ENCODE data around the gene DCXR. TPM values are rescaled to one million over a fixed set of nuclear protein-coding genes. Genes with fewer than 3 reads are reported as not detected.

DCXR gene
- total RNA-seq, 1 donor from 2014 or later, result 158 TPM

DNA sequence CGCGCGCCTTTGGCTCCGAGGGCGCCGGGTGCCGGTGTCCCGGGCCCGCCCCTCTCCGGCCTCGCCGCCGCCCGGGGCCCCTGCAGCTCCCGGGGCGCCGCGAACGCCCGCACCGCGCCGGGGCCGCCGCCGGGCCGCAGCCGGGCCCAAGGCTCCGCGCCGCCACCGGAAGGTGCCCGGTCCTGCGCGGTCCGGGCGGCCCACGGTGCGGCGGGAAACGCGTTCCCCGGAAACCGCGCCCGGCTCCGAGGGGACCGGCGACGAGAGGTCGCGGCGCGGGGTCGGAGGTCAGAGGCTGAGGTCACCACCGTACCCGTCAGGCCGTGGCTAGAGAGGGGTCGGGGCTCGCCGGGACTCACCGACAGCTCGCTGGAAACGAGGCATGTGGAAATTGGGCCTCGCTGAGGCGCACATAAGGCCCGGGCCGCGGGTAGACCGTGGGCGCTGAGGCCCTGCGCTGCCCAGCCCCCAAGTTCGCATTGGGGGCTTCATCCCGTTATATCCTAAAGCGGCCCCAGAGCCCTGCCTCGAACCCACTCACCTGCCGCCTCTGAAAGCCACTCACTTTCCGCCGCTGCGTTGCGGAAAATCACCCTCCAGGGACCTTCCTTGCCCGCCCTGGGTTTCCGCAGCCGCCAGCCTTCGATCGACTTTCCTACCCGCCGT is 28.3 kb upstream of the DCXR start, which contains the start of gene DUS1L:
TSS of gene DUS1L (minus strand) at position 167 of the 666 bp plus-strand sequence. CDS start 745 bp downstream, outside the sequence.
- no peak for DNase-seq (ENCODE audit: extremely low spot score, unreplicated experiment)
- H3K36me3 Mint-ChIP-seq, result no peaks in the 10 kb centered on the region
- peak within 1 kb of the TSS; percentile 70 for H3K27ac Mint-ChIP-seq
- H3K27me3 Mint-ChIP-seq, result no peaks in the 10 kb centered on the region
- no peaks in the 10 kb centered on the region for H3K4me1 Mint-ChIP-seq (ENCODE audit: unreplicated experiment)
- no peaks in the 10 kb centered on the region for H3K9me3 Mint-ChIP-seq
- H3K4me3 Mint-ChIP-seq, result peak within 1 kb of the TSS; percentile 88
- TF ChIP-seq, protein P1, sequence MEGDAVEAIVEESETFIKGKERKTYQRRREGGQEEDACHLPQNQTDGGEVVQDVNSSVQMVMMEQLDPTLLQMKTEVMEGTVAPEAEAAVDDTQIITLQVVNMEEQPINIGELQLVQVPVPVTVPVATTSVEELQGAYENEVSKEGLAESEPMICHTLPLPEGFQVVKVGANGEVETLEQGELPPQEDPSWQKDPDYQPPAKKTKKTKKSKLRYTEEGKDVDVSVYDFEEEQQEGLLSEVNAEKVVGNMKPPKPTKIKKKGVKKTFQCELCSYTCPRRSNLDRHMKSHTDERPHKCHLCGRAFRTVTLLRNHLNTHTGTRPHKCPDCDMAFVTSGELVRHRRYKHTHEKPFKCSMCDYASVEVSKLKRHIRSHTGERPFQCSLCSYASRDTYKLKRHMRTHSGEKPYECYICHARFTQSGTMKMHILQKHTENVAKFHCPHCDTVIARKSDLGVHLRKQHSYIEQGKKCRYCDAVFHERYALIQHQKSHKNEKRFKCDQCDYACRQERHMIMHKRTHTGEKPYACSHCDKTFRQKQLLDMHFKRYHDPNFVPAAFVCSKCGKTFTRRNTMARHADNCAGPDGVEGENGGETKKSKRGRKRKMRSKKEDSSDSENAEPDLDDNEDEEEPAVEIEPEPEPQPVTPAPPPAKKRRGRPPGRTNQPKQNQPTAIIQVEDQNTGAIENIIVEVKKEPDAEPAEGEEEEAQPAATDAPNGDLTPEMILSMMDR (conservative IDR thresholded peaks at IDR 0.05), result no peak

DNA sequence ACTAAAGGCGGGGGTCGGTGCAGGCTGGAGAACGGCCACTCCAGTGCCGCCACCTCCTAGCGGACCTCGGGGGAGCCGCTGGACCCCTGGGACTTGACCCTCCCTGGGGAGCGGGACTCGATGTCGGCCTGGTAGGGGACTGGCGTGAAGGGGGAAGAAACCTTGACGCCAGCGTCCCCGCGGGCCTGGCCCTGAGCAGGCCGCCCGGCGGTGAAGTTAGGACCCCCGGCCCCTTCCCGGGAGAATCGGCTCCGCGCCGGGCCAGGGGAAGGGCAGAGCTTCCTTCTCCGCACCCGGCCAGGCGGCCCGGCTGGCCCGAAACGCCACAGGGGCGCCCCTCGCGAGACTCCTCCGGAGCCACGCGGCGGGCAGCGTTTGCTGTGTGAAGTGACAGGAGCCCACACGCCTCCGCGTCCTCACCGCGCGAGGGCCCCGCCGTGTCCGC is 27.7 kb upstream of the DCXR start:
- no peaks in the 10 kb centered on the region for H3K9me3 Mint-ChIP-seq
- H3K4me3 Mint-ChIP-seq, result peak overlapping the region; percentile 75
- no peaks in the 10 kb centered on the region for H3K27me3 Mint-ChIP-seq
- TF ChIP-seq, protein P1 (conservative IDR thresholded peaks at IDR 0.05), result no peak
- H3K27ac Mint-ChIP-seq, result no peak overlapping the region
- no peaks in the 10 kb centered on the region for H3K36me3 Mint-ChIP-seq
- no peaks in the 10 kb centered on the region for H3K4me1 Mint-ChIP-seq (ENCODE audit: unreplicated experiment)
- DNase-seq (ENCODE audit: extremely low spot score, unreplicated experiment), result no peak

DNA sequence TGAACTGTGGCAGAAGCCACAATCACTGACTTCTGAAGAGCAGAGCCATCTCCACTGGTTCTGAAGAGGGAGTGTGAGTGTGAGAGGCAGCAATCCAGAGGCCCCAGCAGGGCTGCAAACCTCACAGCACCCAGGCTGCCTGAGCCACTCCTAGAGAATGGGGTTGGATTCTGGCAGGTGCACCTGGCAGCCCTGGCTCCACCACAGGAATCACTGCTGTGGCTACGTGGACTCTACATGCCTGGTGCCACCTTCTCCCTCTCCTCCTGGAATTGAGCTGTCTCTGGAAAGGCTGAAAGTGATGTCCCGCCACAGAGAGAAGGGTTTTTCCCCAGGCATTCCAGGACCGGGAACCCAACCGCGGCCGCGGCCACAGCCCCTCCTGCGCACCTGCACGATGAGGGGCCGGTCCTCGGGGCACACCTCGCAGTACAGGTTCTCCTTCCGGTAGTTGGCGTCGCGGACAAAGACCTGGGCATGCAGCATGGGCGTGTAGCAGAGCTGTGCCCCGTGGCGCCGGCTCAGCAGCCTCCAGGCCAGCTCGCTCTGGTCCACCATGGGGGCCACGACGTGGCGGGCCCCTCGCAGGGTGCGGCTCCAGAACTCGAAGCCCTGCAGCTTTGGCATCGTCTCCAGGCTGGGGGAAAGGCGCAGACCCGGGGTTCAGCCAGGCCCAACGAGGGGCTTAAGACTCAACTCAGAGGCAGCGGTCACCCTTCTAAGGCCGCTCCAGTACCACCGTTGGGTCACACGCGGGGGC is 27.1 kb upstream of the DCXR start:
- H3K4me3 Mint-ChIP-seq, result peak overlapping the region; percentile 75
- TF ChIP-seq, protein P1 (conservative IDR thresholded peaks at IDR 0.05), result no peak
- DNase-seq (ENCODE audit: extremely low spot score, unreplicated experiment), result no peak
- H3K27ac Mint-ChIP-seq, result no peak overlapping the region
- H3K9me3 Mint-ChIP-seq, result no peaks in the 10 kb centered on the region
- H3K27me3 Mint-ChIP-seq, result no peaks in the 10 kb centered on the region
- no peaks in the 10 kb centered on the region for H3K4me1 Mint-ChIP-seq (ENCODE audit: unreplicated experiment)
- H3K36me3 Mint-ChIP-seq, result no peaks in the 10 kb centered on the region

DNA sequence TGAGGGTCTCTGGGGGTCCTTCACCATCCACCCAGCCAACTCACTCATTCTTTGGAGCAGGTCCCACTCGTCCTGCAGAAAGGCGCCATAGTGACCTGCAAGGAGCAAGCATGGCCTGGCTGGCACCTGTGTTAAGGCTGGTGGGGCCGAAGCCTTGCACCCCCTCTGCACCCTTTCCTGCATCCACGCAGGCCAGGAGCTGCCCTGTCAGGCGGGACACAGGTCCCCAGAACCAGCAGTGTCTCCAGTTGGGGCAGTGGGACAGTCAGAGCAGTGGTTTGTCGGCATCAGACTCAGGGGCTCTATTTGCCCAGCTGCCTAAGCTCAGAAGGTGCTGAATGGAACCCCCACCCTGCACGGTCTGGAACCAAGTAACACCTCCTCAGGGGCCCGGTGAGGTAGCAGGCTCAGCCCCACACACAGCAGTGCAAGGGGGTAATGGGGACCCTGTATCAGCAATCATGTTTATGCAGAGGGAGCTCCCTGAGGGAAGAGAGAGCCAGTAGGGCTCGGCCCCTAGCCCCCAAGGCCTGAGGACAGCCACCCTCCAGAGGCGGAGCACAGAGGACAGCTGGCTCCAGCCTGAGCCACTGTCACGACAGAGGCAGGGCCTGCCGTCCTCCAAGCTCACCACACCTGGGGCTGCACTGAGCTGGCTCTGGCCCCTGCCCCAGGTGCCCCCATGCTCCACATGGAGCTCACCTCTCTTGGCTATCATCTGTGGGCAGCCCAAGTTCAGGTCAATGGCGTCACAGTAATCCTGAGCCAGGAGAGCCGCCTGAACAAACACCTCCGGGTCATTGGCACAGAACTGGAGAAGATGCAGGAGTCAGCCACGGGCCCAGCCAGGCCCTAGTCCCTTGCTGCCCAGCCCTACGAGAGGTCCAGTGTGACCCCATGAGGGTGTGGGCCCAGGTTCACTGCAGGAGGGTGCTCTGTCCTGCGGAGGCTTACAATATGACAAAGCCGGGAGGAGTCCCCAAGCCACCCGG is 26.2 kb upstream of the DCXR start:
- no peak for DNase-seq (ENCODE audit: extremely low spot score, unreplicated experiment)
- H3K36me3 Mint-ChIP-seq, result no peaks in the 10 kb centered on the region
- H3K4me3 Mint-ChIP-seq, result peak overlapping the region; percentile 75
- no peaks in the 10 kb centered on the region for H3K27me3 Mint-ChIP-seq
- TF ChIP-seq, protein P1 (conservative IDR thresholded peaks at IDR 0.05), result no peak
- H3K27ac Mint-ChIP-seq, result no peak overlapping the region
- no peaks in the 10 kb centered on the region for H3K9me3 Mint-ChIP-seq
- no peaks in the 10 kb centered on the region for H3K4me1 Mint-ChIP-seq (ENCODE audit: unreplicated experiment)

DNA sequence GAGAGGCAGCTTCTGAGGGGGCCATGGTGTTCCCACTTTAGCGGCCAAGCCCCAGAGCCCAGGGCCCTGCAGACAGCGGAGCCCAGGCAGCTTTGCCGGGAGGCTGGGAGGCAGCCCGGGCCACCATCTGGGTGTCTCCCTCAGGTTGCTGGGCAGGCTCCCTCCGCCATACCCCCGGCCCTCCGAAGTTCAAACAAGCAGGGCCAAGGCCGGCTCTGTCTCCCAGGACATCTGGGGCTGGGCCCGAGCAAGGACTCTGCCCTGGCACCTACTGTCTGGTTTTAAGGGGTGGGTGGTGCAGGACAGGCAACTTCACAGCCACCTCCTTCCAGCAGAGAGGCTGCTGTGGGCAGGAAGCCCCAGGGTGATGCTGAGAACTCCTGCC is 25.5 kb upstream of the DCXR start:
- no peak for DNase-seq (ENCODE audit: extremely low spot score, unreplicated experiment)
- TF ChIP-seq, protein P1 (conservative IDR thresholded peaks at IDR 0.05), result no peak
- Mint-ChIP-seq H3K27ac (no peak overlapping the region), H3K9me3 (no peaks in the 10 kb centered on the region), H3K27me3 (no peaks in the 10 kb centered on the region), H3K4me1 (ENCODE audit: unreplicated experiment) (no peaks in the 10 kb centered on the region), H3K36me3 (no peaks in the 10 kb centered on the region), H3K4me3 (no peak overlapping the region)
